PC-9 (cell line): ENCODE data around the gene KTN1. TPM values are rescaled to one million over a fixed set of nuclear protein-coding genes. Genes with fewer than 3 reads are reported as not detected.

Source experiments
- BruUV-seq: library from RNA; stranded (reverse); fragments of 400-500 nt; replicated peaks from 2 replicates; lab custom pipeline; 2021; lab: Mats Ljungman, UMichigan
- CTCF ChIA-PET: fragments of 300-600 bp; sonication (Branson Sonifier 250); formaldehyde crosslinking; loops from one replicate; lab custom pipeline; 2022; ENCODE audit warnings: antibody characterized with exemption; lab: Charles Lee
- POLR2A ChIA-PET: fragments of 300-600 bp; sonication (Branson Sonifier 250); formaldehyde crosslinking; loops from one replicate; lab custom pipeline; 2022; ENCODE audit warnings: antibody characterized with exemption; ENCODE audit not compliant: unreplicated experiment; lab: Charles Lee
- DNase-seq, 2 experiments: peaks; one replicate each; pipeline versions ENCODE4 v3.0.0 to v3.0.0-alpha.2; 2015 to 2022; ENCODE audit warnings: mixed read lengths in 1 of 2
- H2AFZ ChIP-seq: fragments of 200-600 bp; sonication (generic); 2 replicates; pipeline ENCODE4 v1.8.1; 2017; ENCODE audit warnings: antibody characterized with exemption
- H3F3A ChIP-seq: fragments of 200-600 bp; sonication (generic); 2 replicates; pipeline ENCODE4 v1.8.1; 2017; ENCODE audit warnings: antibody characterized with exemption, mild to moderate bottlenecking, low read depth; ENCODE audit not compliant: insufficient read depth
- H3K27ac ChIP-seq: fragments of 200-600 bp; sonication (generic); 2 replicates; pipeline ENCODE4 v1.6.1; 2016; ENCODE audit warnings: mixed run types
- H3K27me3 ChIP-seq: fragments of 200-600 bp; sonication (generic); 2 replicates; pipeline ENCODE4 v1.6.1; 2016; ENCODE audit warnings: low read depth, mixed run types; ENCODE audit not compliant: insufficient read depth
- H3K36me3 ChIP-seq: fragments of 200-600 bp; sonication (generic); 2 replicates; pipeline ENCODE4 v1.6.1; 2016; ENCODE audit warnings: low read depth, mixed run types
- H3K4me1 ChIP-seq: fragments of 200-600 bp; sonication (generic); replicated peaks from 2 replicates; pipeline ENCODE4 v1.6.1; 2016; ENCODE audit warnings: mixed run types; ENCODE audit not compliant: insufficient read depth
- H3K4me2 ChIP-seq: fragments of 200-600 bp; sonication (generic); 2 replicates; pipeline ENCODE4 v1.6.1; 2017; ENCODE audit warnings: mixed run types
- H3K4me3 ChIP-seq: fragments of 200-600 bp; sonication (generic); 2 replicates; pipeline ENCODE4 v1.6.1; 2016; ENCODE audit warnings: mixed run types
- H3K79me2 ChIP-seq: fragments of 200-600 bp; sonication (generic); 2 replicates; pipeline ENCODE4 v1.6.1; 2017; ENCODE audit warnings: low read depth, mixed run types
- H3K9me2 ChIP-seq: fragments of 200-600 bp; sonication (generic); 2 replicates; pipeline ENCODE4 v1.8.1; 2017; ENCODE audit warnings: mild to moderate bottlenecking; ENCODE audit not compliant: insufficient read depth
- H3K9me3 ChIP-seq: fragments of 200-600 bp; sonication (generic); 2 replicates; pipeline ENCODE4 v1.8.1; 2016; ENCODE audit warnings: low read depth; ENCODE audit not compliant: insufficient read depth
- H4K20me1 ChIP-seq: fragments of 200-600 bp; sonication (generic); 2 replicates; pipeline ENCODE4 v1.8.1; 2017; ENCODE audit not compliant: insufficient read depth
- CTCF ChIP-seq: fragments of 200-600 bp; sonication (generic); conservative IDR thresholded peaks from 2 replicates; pipeline ENCODE4 v1.6.1; 2017; ENCODE audit warnings: mixed run types, antibody characterized with exemption, mild to moderate bottlenecking, moderate library complexity
- EZH2 ChIP-seq: fragments of 200-600 bp; sonication (generic); IDR thresholded peaks from 2 replicates; pipeline ENCODE4 v1.8.0; 2017; ENCODE audit warnings: antibody characterized with exemption, low read depth
- intact Hi-C: fragments of 100-400 bp; cut with micrococcal nuclease; formaldehyde crosslinking; loops from one replicate; pipeline ENCODE4 v1.10.0; 2022; ENCODE audit not compliant: unreplicated experiment
- total RNA-seq: library from RNA; stranded (reverse); gene quantifications from 2 replicates; pipeline ENCODE4 v1.2.3, GENCODE V29; 2021

KTN1 gene
- total RNA-seq, 1 experiment from 2014 or later = 250 TPM

- Histone ChIP-seq H3K4me1 (0 out of 2 replicates have a peak, but pooled peaks cover 12% of the 10 kb centered on the region), H2AFZ (no peak overlapping the region), H3K27me3 (no peaks in the 10 kb centered on the region), H3K79me2 (no peaks in the 10 kb centered on the region), H3K4me2 (no peak overlapping the region), H3K9me3 (no peaks in the 10 kb centered on the region), H3F3A (0 out of 2 replicates have a peak, but pooled peaks cover 5% of the 10 kb centered on the region), H4K20me1 (no peaks in the 10 kb centered on the region), H3K4me3 (no peak overlapping the region), H3K9me2 (no peaks in the 10 kb centered on the region), H3K36me3 (peaks cover 18% of the 10 kb centered on the region), H3K27ac (no peak overlapping the region)
- intact Hi-C loops = no loop called here
- no peak for TF ChIP-seq CTCF
- no peak for TF ChIP-seq EZH2
- ChIA-PET CTCF (no interaction called here), POLR2A (no interaction called here)
- BruUV-seq = no TSS peak
- no peak for DNase-seq
These were observed 106.7 kb downstream of the KTN1 start for GRCh38 chr14:55686713-55687112.

GRCh38 chr14:55688566-55688965 is 108.6 kb downstream of the KTN1 start:
- ChIA-PET CTCF (no interaction called here), POLR2A (no interaction called here)
- Histone ChIP-seq H3K27me3 (no peaks in the 10 kb centered on the region), H2AFZ (no peak overlapping the region), H3K9me3 (no peaks in the 10 kb centered on the region), H4K20me1 (no peaks in the 10 kb centered on the region), H3K4me1 (0 out of 2 replicates have a peak, but pooled peaks cover 12% of the 10 kb centered on the region), H3K9me2 (no peaks in the 10 kb centered on the region), H3K79me2 (no peaks in the 10 kb centered on the region), H3K4me2 (no peak overlapping the region), H3K36me3 (peaks cover 10% of the 10 kb centered on the region), H3K4me3 (no peak overlapping the region), H3F3A (0 out of 2 replicates have a peak, but pooled peaks cover 5% of the 10 kb centered on the region), H3K27ac (no peak overlapping the region)
- TF ChIP-seq CTCF = no peak
- TF ChIP-seq EZH2 = no peak
- intact Hi-C loops = no loop called here
- BruUV-seq = no TSS peak
- no peak for DNase-seq

GRCh38 chr14:55689981-55690871 is 110.2 kb downstream of the KTN1 start:
- intact Hi-C loops = no loop called here
- Histone ChIP-seq H3K79me2 (no peaks in the 10 kb centered on the region), H4K20me1 (no peaks in the 10 kb centered on the region), H3K9me2 (no peaks in the 10 kb centered on the region), H3K4me3 (no peak overlapping the region), H2AFZ (no peak overlapping the region), H3K36me3 (no peaks in the 10 kb centered on the region), H3K9me3 (no peaks in the 10 kb centered on the region), H3K27me3 (no peaks in the 10 kb centered on the region), H3K4me1 (0 out of 2 replicates have a peak, but pooled peaks cover 12% of the 10 kb centered on the region), H3F3A (0 out of 2 replicates have a peak, but pooled peaks cover 5% of the 10 kb centered on the region), H3K4me2 (no peak overlapping the region), H3K27ac (no peak overlapping the region)
- ChIA-PET CTCF (no interaction called here), POLR2A (interaction anchor here (0.6 kb wide), 1 partner anchor 15 kb away, joined by 3 read pairs; no protein-coding TSS in a partner anchor)
- TF ChIP-seq EZH2 (no peak), CTCF (no peak)
- DNase-seq = peak in 1 of 2 experiments; percentile 46
- BruUV-seq = no TSS peak
